Activated naive CD8-positive, alpha-beta T cell treated with anti-CD3 and anti-CD28 coated beads, Interleukin-2, amount 10 ng/mL, durations not matched to agents 7 days and 5 days (primary cell): ENCODE results near the gene SETD6. TPM values are rescaled to one million over a fixed set of nuclear protein-coding genes. Genes with fewer than 3 reads are reported as not detected.
A peak's percentile ranks its signal among the peaks of the same experiment; 100 is the strongest.

ENCODE experiments used
- ATAC-seq: fragments of 150-1000 bp; cut with Tn5 transposase; one replicate; pipeline ENCODE4 v1.10.0; 2021; ENCODE audit warnings: low read depth, moderate library complexity
- POLR2A ChIA-PET: fragments of 350-600 bp; sonication (Branson Sonifier 250); formaldehyde crosslinking; loops from one replicate; lab custom pipeline; 2021; ENCODE audit warnings: antibody characterized with exemption; lab: Charles Lee
- DNase-seq: peaks from one replicate; pipeline ENCODE4 v3.0.0; 2021
- H3K27ac Mint-ChIP-seq: one replicate; pipeline ENCODE4 v1.8.0; 2022; ENCODE audit warnings: mild to moderate bottlenecking, mixed read lengths
- H3K27me3 Mint-ChIP-seq: one replicate; pipeline ENCODE4 v1.8.0; 2022; ENCODE audit warnings: mild to moderate bottlenecking, moderate library complexity, mixed read lengths
- H3K36me3 Mint-ChIP-seq: one replicate; pipeline ENCODE4 v1.8.0; 2021; ENCODE audit warnings: mild to moderate bottlenecking, mixed read lengths
- H3K4me1 Mint-ChIP-seq: one replicate; pipeline ENCODE4 v1.8.0; 2021; ENCODE audit warnings: mixed read lengths
- H3K4me3 Mint-ChIP-seq: one replicate; pipeline ENCODE4 v1.8.0; 2022; ENCODE audit warnings: mild to moderate bottlenecking, moderate library complexity, mixed read lengths
- H3K9me3 Mint-ChIP-seq: one replicate; pipeline ENCODE4 v1.8.0; 2021; ENCODE audit warnings: mixed read lengths
- total RNA-seq, 2 experiments: library from RNA; stranded (reverse); gene quantifications; one replicate each; pipeline ENCODE4 v1.2.3, GENCODE V29; 2021

Gene SETD6
- 10 to 100 TPM; 19.1 to 23.5 TPM for total RNA-seq

- POLR2A ChIA-PET: interaction anchor here (0.6 to 1.5 kb wide), 5 partner anchors 9 to 241 kb away, joined by 3 to 8 read pairs (median 4); partner anchors contain the start of gene CNOT1
- H3K4me1 Mint-ChIP-seq: peaks cover 23% of the 10 kb centered on the region
- DNase-seq: peak; percentile 86
Observed at GRCh38 chr16:58515125-58515870, at the start of gene SETD6. TSS of gene SETD6 (plus strand) at chr16:58515517. CDS start at chr16:58515538, 21 bp downstream.

GRCh38 chr16:58465817-58466216, 49.5 kb upstream of the SETD6 start:
- Mint-ChIP-seq H3K9me3 (no peaks in the 10 kb centered on the region), H3K36me3 (no peaks in the 10 kb centered on the region), H3K27me3 (peaks cover 64% of the 10 kb centered on the region), H3K4me1 (peaks cover 3% of the 10 kb centered on the region), H3K27ac (no peak overlapping the region), H3K4me3 (no peak overlapping the region)
- DNase-seq: no peak
- POLR2A ChIA-PET: no interaction called here
- ATAC-seq: no peak

More at GRCh38 chr16:58515125-58515870, at the start of gene SETD6:
- no peaks in the 10 kb centered on the region for H3K27me3 Mint-ChIP-seq
- peak within 1 kb of the TSS; percentile 78 for H3K27ac Mint-ChIP-seq
- peaks cover 8% of the 10 kb centered on the region for H3K36me3 Mint-ChIP-seq
- peak; percentile 76 for ATAC-seq
- H3K9me3 Mint-ChIP-seq: no peaks in the 10 kb centered on the region
- H3K4me3 Mint-ChIP-seq: peak within 1 kb of the TSS; percentile 88

GRCh38 chr16:58466396-58466795, 48.9 kb upstream of the SETD6 start:
- Mint-ChIP-seq H3K9me3 (no peaks in the 10 kb centered on the region), H3K27me3 (peaks cover 59% of the 10 kb centered on the region), H3K27ac (no peak overlapping the region), H3K36me3 (no peaks in the 10 kb centered on the region), H3K4me3 (no peak overlapping the region), H3K4me1 (peaks cover 3% of the 10 kb centered on the region)
- POLR2A ChIA-PET: no interaction called here
- ATAC-seq (no peak), DNase-seq (no peak)

- Mint-ChIP-seq H3K27me3 (peaks cover 44% of the 10 kb centered on the region), H3K27ac (no peak overlapping the region), H3K9me3 (no peaks in the 10 kb centered on the region), H3K36me3 (no peaks in the 10 kb centered on the region), H3K4me1 (peaks cover 3% of the 10 kb centered on the region), H3K4me3 (no peak overlapping the region)
- ATAC-seq (no peak), DNase-seq (no peak)
- POLR2A ChIA-PET: no interaction called here
Observed at GRCh38 chr16:58467905-58468304, 47.4 kb upstream of the SETD6 start.

GRCh38 chr16:58471209-58471975, 43.9 kb upstream of the SETD6 start:
- no peak overlapping the region for H3K4me3 Mint-ChIP-seq
- H3K9me3 Mint-ChIP-seq: no peaks in the 10 kb centered on the region

GRCh38 chr16:58472266-58472665, 43.1 kb upstream of the SETD6 start:
- H3K4me3 Mint-ChIP-seq: no peak overlapping the region
- ATAC-seq (no peak), DNase-seq (no peak)
- no peak overlapping the region for H3K27ac Mint-ChIP-seq
- peaks cover 25% of the 10 kb centered on the region for H3K27me3 Mint-ChIP-seq
- POLR2A ChIA-PET: no interaction called here
- H3K9me3 Mint-ChIP-seq: no peaks in the 10 kb centered on the region
- H3K36me3 Mint-ChIP-seq: no peaks in the 10 kb centered on the region
- H3K4me1 Mint-ChIP-seq: no peaks in the 10 kb centered on the region

More at GRCh38 chr16:58471209-58471975, 43.9 kb upstream of the SETD6 start:
- ATAC-seq (no peak), DNase-seq (peak; percentile 7)
- no peaks in the 10 kb centered on the region for H3K36me3 Mint-ChIP-seq
- H3K4me1 Mint-ChIP-seq: no peaks in the 10 kb centered on the region
- H3K27me3 Mint-ChIP-seq: peaks cover 30% of the 10 kb centered on the region
- POLR2A ChIA-PET: interaction anchor here (0.7 kb wide), 1 partner anchor 228 kb away, joined by 3 read pairs; no protein-coding TSS in a partner anchor
- H3K27ac Mint-ChIP-seq: no peak overlapping the region

GRCh38 chr16:58472827-58473226, 42.5 kb upstream of the SETD6 start:
- peaks cover 21% of the 10 kb centered on the region for H3K27me3 Mint-ChIP-seq
- POLR2A ChIA-PET: no interaction called here
- H3K9me3 Mint-ChIP-seq: no peaks in the 10 kb centered on the region
- H3K4me1 Mint-ChIP-seq: no peaks in the 10 kb centered on the region
- no peak overlapping the region for H3K27ac Mint-ChIP-seq
- ATAC-seq (no peak), DNase-seq (no peak)
- H3K36me3 Mint-ChIP-seq: no peaks in the 10 kb centered on the region
- no peak overlapping the region for H3K4me3 Mint-ChIP-seq

GRCh38 chr16:58474296-58474695, 41.0 kb upstream of the SETD6 start:
- POLR2A ChIA-PET: interaction anchor here (0.5 kb wide), 1 partner anchor 12 kb away, joined by 3 read pairs; no protein-coding TSS in a partner anchor
- peaks cover 14% of the 10 kb centered on the region for H3K27me3 Mint-ChIP-seq
- H3K4me1 Mint-ChIP-seq: no peaks in the 10 kb centered on the region
- ATAC-seq (no peak), DNase-seq (no peak)
- H3K4me3 Mint-ChIP-seq: no peak overlapping the region
- no peaks in the 10 kb centered on the region for H3K9me3 Mint-ChIP-seq
- no peak overlapping the region for H3K27ac Mint-ChIP-seq
- H3K36me3 Mint-ChIP-seq: no peaks in the 10 kb centered on the region

- Mint-ChIP-seq H3K9me3 (no peaks in the 10 kb centered on the region), H3K27me3 (peaks cover 10% of the 10 kb centered on the region), H3K4me3 (no peak overlapping the region), H3K4me1 (no peaks in the 10 kb centered on the region), H3K27ac (no peak overlapping the region), H3K36me3 (no peaks in the 10 kb centered on the region)
- ATAC-seq: no peak
- POLR2A ChIA-PET: interaction anchor here (0.7 kb wide), 1 partner anchor 226 kb away, joined by 3 read pairs; no protein-coding TSS in a partner anchor
- no peak for DNase-seq
Observed at GRCh38 chr16:58475091-58475619, 40.2 kb upstream of the SETD6 start.

- DNase-seq: no peak
Observed at GRCh38 chr16:58476791-58477190, 38.5 kb upstream of the SETD6 start.

GRCh38 chr16:58478427-58478826, 36.9 kb upstream of the SETD6 start:
- DNase-seq (no peak), ATAC-seq (no peak)
- peaks cover 9% of the 10 kb centered on the region for H3K27me3 Mint-ChIP-seq
- H3K9me3 Mint-ChIP-seq: no peaks in the 10 kb centered on the region
- H3K4me3 Mint-ChIP-seq: no peak overlapping the region
- POLR2A ChIA-PET: no interaction called here
- no peak overlapping the region for H3K27ac Mint-ChIP-seq
- no peaks in the 10 kb centered on the region for H3K36me3 Mint-ChIP-seq
- no peaks in the 10 kb centered on the region for H3K4me1 Mint-ChIP-seq

More at GRCh38 chr16:58476791-58477190, 38.5 kb upstream of the SETD6 start:
- H3K27me3 Mint-ChIP-seq: peaks cover 11% of the 10 kb centered on the region
- no peaks in the 10 kb centered on the region for H3K36me3 Mint-ChIP-seq
- H3K27ac Mint-ChIP-seq: no peak overlapping the region
- H3K4me1 Mint-ChIP-seq: no peaks in the 10 kb centered on the region
- POLR2A ChIA-PET: no interaction called here
- no peaks in the 10 kb centered on the region for H3K9me3 Mint-ChIP-seq
- H3K4me3 Mint-ChIP-seq: no peak overlapping the region
- no peak for ATAC-seq

GRCh38 chr16:58481226-58481869, 34.0 kb upstream of the SETD6 start:
- ATAC-seq (no peak), DNase-seq (no peak)
- Mint-ChIP-seq H3K36me3 (no peaks in the 10 kb centered on the region), H3K27me3 (peaks cover 9% of the 10 kb centered on the region), H3K27ac (no peak overlapping the region), H3K4me3 (no peak overlapping the region), H3K4me1 (no peaks in the 10 kb centered on the region), H3K9me3 (no peaks in the 10 kb centered on the region)
- POLR2A ChIA-PET: no interaction called here

GRCh38 chr16:58481931-58482330, 33.4 kb upstream of the SETD6 start:
- ATAC-seq (no peak), DNase-seq (no peak)
- no peaks in the 10 kb centered on the region for H3K36me3 Mint-ChIP-seq
- H3K27ac Mint-ChIP-seq: no peak overlapping the region
- no peak overlapping the region for H3K4me3 Mint-ChIP-seq
- POLR2A ChIA-PET: no interaction called here
- peaks cover under 1% of the 10 kb centered on the region for H3K4me1 Mint-ChIP-seq
- H3K27me3 Mint-ChIP-seq: peaks cover 9% of the 10 kb centered on the region
- H3K9me3 Mint-ChIP-seq: no peaks in the 10 kb centered on the region
